HG03045 (cell line): Measurements from ENCODE around the gene MADD.

ENCODE experiments used
- ATAC-seq: cut with Tn5 transposase; IDR thresholded peaks from one replicate; pipeline ENCODE4 v1.9.1; 2021; ENCODE audit warnings: mild to moderate bottlenecking, moderate library complexity; ENCODE audit not compliant: unreplicated experiment

Gene MADD

DNA sequence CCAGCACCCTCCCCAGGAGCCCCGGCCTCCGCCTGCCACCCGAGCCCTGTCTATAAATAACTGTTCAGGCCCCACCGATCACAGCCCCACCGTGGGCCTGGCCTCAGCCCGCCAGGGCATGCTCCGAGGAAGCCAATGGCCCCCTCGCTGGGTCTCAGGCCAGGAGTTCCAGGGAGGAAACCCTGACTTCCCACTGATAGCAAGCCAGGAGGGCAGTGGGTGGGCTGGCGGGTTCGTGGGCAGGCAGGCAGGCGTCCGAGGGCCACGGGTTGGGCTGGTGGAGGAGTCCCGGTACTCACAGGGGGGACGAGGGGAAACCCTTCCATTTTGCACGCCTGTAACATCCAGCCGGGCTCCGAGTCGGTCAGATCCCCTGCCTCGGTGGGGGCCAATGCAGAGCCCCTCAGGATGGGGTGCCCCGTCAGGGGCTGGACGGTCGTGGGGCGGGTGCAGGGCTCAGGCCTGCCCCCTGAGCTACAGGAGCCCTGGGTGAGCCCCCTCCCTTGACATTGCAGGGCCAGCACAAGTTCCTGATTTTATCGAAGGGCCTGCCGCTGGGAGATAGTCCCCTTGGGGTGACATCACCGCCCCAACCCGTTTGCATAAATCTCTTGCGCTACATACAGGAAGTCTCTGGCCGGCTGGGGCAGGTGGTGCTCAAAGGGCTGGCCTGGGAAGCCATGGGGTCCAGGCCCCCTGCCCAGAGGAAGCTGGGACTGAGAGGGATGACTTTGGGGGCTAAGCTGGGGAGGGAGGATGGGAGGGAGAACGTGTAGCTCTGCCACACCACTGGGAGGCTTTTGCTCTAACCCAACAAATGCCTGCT lies 108.3 kb downstream of the MADD start, which contains the start of gene SPI1:
SPI1 (minus strand) TSS at position 538 of the 826 bp plus-strand sequence; CDS start at position 344, 194 bp downstream.
- ATAC-seq = peak; percentile 79

DNA sequence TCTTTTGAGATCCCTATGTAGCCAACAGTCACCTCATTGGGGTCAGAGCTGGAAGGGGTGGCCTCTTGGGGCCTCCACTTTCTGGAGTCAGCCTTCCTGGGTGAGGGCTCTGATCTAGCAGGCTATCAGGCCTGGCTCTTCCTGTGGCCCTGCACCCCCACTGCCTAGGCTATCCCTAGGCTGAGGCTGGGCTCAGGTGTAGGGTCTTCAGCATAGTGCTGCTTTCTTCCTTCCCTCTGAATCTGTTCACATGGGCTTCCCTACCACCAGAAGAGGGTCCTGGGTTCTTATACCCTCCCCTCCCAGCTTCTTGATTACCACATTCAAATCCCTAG lies 108.9 kb downstream of the MADD start:
- ATAC-seq = peak; percentile 2

DNA sequence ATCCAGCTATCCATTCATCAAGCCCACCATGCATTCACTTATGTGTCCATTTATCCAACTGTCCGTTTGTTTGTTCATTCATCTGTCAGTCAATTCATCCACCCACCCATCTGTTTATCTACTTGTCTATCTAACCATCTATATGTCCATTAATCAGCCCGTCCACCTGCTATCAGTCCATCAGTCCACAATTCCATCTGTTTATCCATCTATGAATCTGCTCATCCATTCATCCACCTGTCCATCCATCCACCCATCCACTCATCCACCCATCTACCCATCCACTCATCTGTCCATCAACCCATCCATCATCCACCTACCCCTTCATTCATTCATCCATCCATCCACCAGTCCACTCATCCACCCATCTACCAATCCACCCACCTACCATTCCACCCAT lies 109.4 kb downstream of the MADD start:
- no peak for ATAC-seq
